Tibial nerve (tissue), 4 donors: ENCODE results near the gene NR1H3. TPM values are rescaled to one million over a fixed set of nuclear protein-coding genes. Genes with fewer than 3 reads are reported as not detected.

Experiments
- DNase-seq, 2 donors: peaks; one replicate each; pipeline ENCODE4 v3.0.0-alpha.2; 2019; ENCODE audit warnings: low spot score in 2 of 2
- H3K27ac ChIP-seq, 4 donors: fragments of 200-600 bp; sonication (generic) in 3 of 4; one replicate each; pipeline ENCODE4 v1.5.1; 2017 to 2019; ENCODE audit warnings: mild to moderate bottlenecking in 1 of 4
- H3K27me3 ChIP-seq, 2 donors: fragments of 200-600 bp; sonication (generic) in 1 of 2; one replicate each; pipeline versions ENCODE4 v1.5.1 to v1.6.0; 2017 to 2019
- H3K36me3 ChIP-seq, 3 donors: fragments of 200-600 bp; sonication (generic); one replicate each; pipeline ENCODE4 v1.5.1; 2018 to 2019
- H3K4me1 ChIP-seq, 4 donors: fragments of 200-600 bp; sonication (generic) in 3 of 4; one replicate each; pipeline ENCODE4 v1.5.1; 2017 to 2019
- H3K4me3 ChIP-seq, 4 donors: fragments of 200-600 bp; sonication (generic) in 3 of 4; one replicate each; pipeline ENCODE4 v1.5.1; 2017 to 2019; ENCODE audit warnings: mild to moderate bottlenecking in 1 of 4, moderate library complexity in 1 of 4
- H3K9me3 ChIP-seq, 4 donors: fragments of 200-600 bp; sonication (generic) in 3 of 4; one replicate each; pipeline ENCODE4 v1.5.1; 2017 to 2019
- CTCF ChIP-seq, 5 experiments: fragments of 200-600 bp in 3 of 5; fragments of 450-650 bp in 2 of 5; sonication (generic) in 3 of 5; IDR thresholded peaks; one replicate each; pipeline ENCODE4 v1.5.1; 2016 to 2019; ENCODE audit warnings: antibody characterized with exemption in 5 of 5, mild to moderate bottlenecking in 3 of 5, moderate library complexity in 2 of 5
- EP300 ChIP-seq, 2 donors: sonication (generic); formaldehyde crosslinking; IDR thresholded peaks; one replicate each; pipeline ENCODE4 v1.6.1; 2017; ENCODE audit warnings: antibody characterized with exemption in 2 of 2, mild to moderate bottlenecking in 1 of 2
- POLR2A ChIP-seq, 2 donors: fragments of 450-650 bp; IDR thresholded peaks; one replicate each; pipeline ENCODE4 v1.6.1; 2017; ENCODE audit warnings: antibody characterized with exemption in 2 of 2, mild to moderate bottlenecking in 2 of 2, moderate library complexity in 2 of 2
- WGBS, 2 donors: methylation state at CpG; one replicate each; pipeline ENCODE4 v1.1.5; 2018; 5-methylcytosine and 5-hydroxymethylcytosine counted together
- total RNA-seq, 4 donors: library from RNA; depleted of rRNA; stranded (reverse); fragments of >200 nt; gene quantifications; one replicate each; pipeline ENCODE4 v1.1.0, GENCODE V29; 2016

NR1H3 gene
- total RNA-seq, 4 donors from 2014 or later: 92.7 to 218 (median 124) TPM

GRCh38 chr11:47260366-47260765 is 2.6 kb downstream of the NR1H3 start:
- H3K4me1 ChIP-seq: peaks cover 0 to 71% (median 30%) of the 10 kb centered on the region in 4 donors
- DNase-seq: no peak
- 71 to 86% methylated on average over 13 to 19 of the region's 19 CpGs for WGBS, 2 donors
- H3K4me3 ChIP-seq: peak overlapping the region in 1 of 4 donors; percentile 53
- H3K27me3 ChIP-seq: no peaks in the 10 kb centered on the region
- peaks cover 0 to 51% (median 0%) of the 10 kb centered on the region in 3 donors for H3K36me3 ChIP-seq
- TF ChIP-seq CTCF (IDR thresholded peaks at IDR 0.05) (no peak), POLR2A (IDR thresholded peaks at IDR 0.05) (no peak), EP300 (IDR thresholded peaks at IDR 0.05) (no peak)
- peak overlapping the region in 2 of 4 donors; percentile 91 to 95 for H3K27ac ChIP-seq
- H3K9me3 ChIP-seq: no peaks in the 10 kb centered on the region

GRCh38 chr11:47261291-47261800 is 3.5 kb downstream of the NR1H3 start:
- 87% methylated on average over 22 of the region's 22 CpGs for WGBS, 2 donors
- DNase-seq: no peak
- Histone ChIP-seq H3K4me3 (no peak overlapping the region), H3K27me3 (no peaks in the 10 kb centered on the region), H3K27ac (no peak overlapping the region), H3K4me1 (peaks cover 0 to 64% (median 26%) of the 10 kb centered on the region in 4 donors), H3K36me3 (peaks cover 0 to 57% (median 0%) of the 10 kb centered on the region in 3 donors), H3K9me3 (no peaks in the 10 kb centered on the region)
- no peak for TF ChIP-seq EP300 (IDR thresholded peaks at IDR 0.05)
- no peak for TF ChIP-seq POLR2A (IDR thresholded peaks at IDR 0.05)
- TF ChIP-seq CTCF (IDR thresholded peaks at IDR 0.05): no peak

- no peak for TF ChIP-seq CTCF (IDR thresholded peaks at IDR 0.05)
- TF ChIP-seq EP300 (IDR thresholded peaks at IDR 0.05): no peak
- no peak for TF ChIP-seq POLR2A (IDR thresholded peaks at IDR 0.05)
- no peak overlapping the region for H3K27ac ChIP-seq
- no peaks in the 10 kb centered on the region for H3K27me3 ChIP-seq
- peaks cover 0 to 56% (median 16%) of the 10 kb centered on the region in 4 donors for H3K4me1 ChIP-seq
- H3K9me3 ChIP-seq: no peaks in the 10 kb centered on the region
- H3K4me3 ChIP-seq: no peak overlapping the region
- no peak for DNase-seq
- peaks cover 0 to 58% (median 0%) of the 10 kb centered on the region in 3 donors for H3K36me3 ChIP-seq
- 85 to 88% methylated on average over 4 to 6 of the region's 6 CpGs for WGBS, 2 donors
Observed at GRCh38 chr11:47264119-47264518, 6.3 kb downstream of the NR1H3 start.

GRCh38 chr11:47264521-47264920 is 6.7 kb downstream of the NR1H3 start:
- no peak overlapping the region for H3K4me3 ChIP-seq
- WGBS, 2 donors: 80 to 83% methylated on average over 4 of the region's 4 CpGs
- TF ChIP-seq EP300 (IDR thresholded peaks at IDR 0.05): no peak
- TF ChIP-seq CTCF (IDR thresholded peaks at IDR 0.05): no peak
- TF ChIP-seq POLR2A (IDR thresholded peaks at IDR 0.05): no peak

GRCh38 chr11:47267876-47268275 is 10.1 kb downstream of the NR1H3 start:
- Histone ChIP-seq H3K36me3 (peaks cover 0 to 29% (median 0%) of the 10 kb centered on the region in 3 donors), H3K27me3 (no peaks in the 10 kb centered on the region), H3K27ac (peak overlapping the region in 2 of 4 donors; percentile 90 to 97), H3K4me1 (peaks cover 0 to 63% (median 23%) of the 10 kb centered on the region in 4 donors), H3K4me3 (no peak overlapping the region), H3K9me3 (no peaks in the 10 kb centered on the region)
- no peak for TF ChIP-seq POLR2A (IDR thresholded peaks at IDR 0.05)
- TF ChIP-seq CTCF (IDR thresholded peaks at IDR 0.05): no peak
- TF ChIP-seq EP300 (IDR thresholded peaks at IDR 0.05): no peak
- DNase-seq: no peak
- 47 to 64% methylated on average over 6 of the region's 6 CpGs for WGBS, 2 donors

More at GRCh38 chr11:47264521-47264920, 6.7 kb downstream of the NR1H3 start:
- no peak overlapping the region for H3K27ac ChIP-seq
- DNase-seq: no peak
- peaks cover 0 to 54% (median 12%) of the 10 kb centered on the region in 4 donors for H3K4me1 ChIP-seq
- H3K9me3 ChIP-seq: no peaks in the 10 kb centered on the region
- no peaks in the 10 kb centered on the region for H3K27me3 ChIP-seq
- peaks cover 0 to 58% (median 0%) of the 10 kb centered on the region in 3 donors for H3K36me3 ChIP-seq
